Stimulated activated CD4-positive, alpha-beta T cell treated with anti-CD3 and anti-CD28 coated beads, Interleukin-12 subunit alpha, Interleukin-12 subunit beta, amount 100 ng/mL, for 48 hours (primary cell): ENCODE results near the gene PRSS21.

ENCODE experiments used
- DNase-seq, 3 donors: peaks; one replicate each; pipeline ENCODE4 v3.0.0-alpha.2; 2020; ENCODE audit warnings: low read depth in 2 of 3, low spot score in 1 of 3

The PRSS21 gene, protein sequence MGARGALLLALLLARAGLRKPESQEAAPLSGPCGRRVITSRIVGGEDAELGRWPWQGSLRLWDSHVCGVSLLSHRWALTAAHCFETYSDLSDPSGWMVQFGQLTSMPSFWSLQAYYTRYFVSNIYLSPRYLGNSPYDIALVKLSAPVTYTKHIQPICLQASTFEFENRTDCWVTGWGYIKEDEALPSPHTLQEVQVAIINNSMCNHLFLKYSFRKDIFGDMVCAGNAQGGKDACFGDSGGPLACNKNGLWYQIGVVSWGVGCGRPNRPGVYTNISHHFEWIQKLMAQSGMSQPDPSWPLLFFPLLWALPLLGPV

GRCh38 chr16:2816751-2817339 is at the start of gene PRSS21:
TSS of gene PRSS21 (plus strand) at chr16:2817237. CDS start at chr16:2817269, 32 bp downstream.
- DNase-seq, result peak in 2 of 3 donors; percentile 16 to 22

DNA sequence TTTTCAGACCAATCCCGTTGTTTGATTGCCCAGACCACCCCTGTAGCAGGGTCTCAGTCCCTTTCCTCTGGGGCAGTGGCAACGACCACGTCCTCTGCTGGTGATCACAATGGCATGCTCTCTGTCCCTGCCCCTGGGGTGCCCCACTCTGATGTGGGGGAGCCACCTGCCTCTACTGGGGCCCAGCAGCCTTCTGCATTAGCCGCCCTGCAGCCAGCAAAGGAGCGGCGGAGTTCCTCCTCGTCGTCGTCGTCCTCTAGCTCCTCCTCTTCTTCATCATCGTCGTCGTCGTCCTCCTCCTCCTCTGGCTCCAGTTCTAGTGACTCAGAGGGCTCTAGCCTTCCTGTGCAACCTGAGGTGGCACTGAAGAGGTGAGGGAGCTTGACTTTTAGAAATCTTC is 49.1 kb upstream of the PRSS21 start:
- no peak for DNase-seq

GRCh38 chr16:2768403-2769089 is 48.5 kb upstream of the PRSS21 start:
- DNase-seq, result no peak

DNA sequence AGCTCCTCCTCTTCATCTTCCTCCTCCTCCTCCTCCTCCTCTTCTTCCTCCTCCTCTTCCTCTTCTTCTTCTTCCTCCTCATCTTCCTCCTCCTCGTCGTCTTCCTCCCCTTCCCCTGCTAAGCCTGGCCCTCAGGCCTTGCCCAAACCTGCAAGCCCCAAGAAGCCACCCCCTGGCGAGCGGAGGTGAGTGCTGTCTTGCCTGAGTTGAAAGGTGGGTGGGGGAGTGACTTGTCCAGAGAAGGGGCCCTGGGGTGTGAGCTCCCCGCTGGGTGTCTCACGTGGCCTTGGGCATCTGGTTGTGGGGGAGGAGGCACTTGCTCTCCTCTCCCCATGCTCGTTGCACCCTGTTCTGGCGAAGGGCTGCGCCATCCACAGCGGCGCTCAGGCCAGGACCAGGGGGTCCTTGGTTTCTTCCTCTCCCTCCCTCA is 47.9 kb upstream of the PRSS21 start:
- DNase-seq, result no peak

GRCh38 chr16:2769675-2770056 is 47.4 kb upstream of the PRSS21 start:
- no peak for DNase-seq

DNA sequence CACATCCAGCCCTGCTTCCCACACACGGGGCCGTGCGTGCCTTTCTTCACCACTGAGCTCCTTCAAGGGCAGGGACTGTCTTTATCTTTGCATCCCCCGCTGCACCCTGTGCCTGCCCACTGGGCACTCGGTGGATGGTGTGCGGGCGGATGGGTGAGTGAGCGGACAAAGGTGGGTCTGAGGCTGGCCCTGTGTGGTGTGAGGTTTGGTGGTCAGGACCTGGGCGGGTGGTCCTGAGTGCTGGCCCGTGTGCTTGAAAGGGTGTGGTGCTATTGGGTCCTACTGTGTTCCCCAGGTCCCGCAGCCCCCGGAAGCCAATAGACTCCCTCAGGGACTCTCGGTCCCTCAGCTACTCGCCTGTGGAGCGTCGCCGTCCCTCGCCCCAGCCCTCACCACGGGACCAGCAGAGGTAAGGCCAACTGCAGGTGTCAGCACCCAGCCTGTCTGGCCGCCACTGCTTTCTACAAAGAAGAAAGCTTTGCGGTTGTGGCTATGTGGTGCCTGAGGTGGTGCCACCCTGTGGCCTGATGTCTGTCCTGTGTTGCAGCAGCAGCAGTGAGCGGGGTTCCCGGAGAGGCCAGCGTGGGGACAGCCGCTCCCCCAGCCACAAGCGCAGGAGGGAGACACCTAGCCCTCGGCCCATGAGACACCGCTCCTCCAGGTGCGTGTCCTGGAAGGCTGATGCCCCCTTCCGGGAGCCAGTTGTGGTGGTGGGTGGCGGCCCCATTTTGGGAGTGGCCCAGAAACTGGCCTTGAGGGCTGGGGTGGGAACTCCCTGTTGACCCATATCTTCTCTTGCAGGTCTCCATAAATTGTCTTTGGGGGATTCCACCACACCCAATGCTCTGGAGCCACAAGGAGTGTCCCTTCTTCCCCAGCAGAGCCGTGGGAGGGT is 46.7 kb upstream of the PRSS21 start:
- no peak for DNase-seq

GRCh38 chr16:2771496-2772402 is 45.3 kb upstream of the PRSS21 start:
- no peak for DNase-seq

DNA sequence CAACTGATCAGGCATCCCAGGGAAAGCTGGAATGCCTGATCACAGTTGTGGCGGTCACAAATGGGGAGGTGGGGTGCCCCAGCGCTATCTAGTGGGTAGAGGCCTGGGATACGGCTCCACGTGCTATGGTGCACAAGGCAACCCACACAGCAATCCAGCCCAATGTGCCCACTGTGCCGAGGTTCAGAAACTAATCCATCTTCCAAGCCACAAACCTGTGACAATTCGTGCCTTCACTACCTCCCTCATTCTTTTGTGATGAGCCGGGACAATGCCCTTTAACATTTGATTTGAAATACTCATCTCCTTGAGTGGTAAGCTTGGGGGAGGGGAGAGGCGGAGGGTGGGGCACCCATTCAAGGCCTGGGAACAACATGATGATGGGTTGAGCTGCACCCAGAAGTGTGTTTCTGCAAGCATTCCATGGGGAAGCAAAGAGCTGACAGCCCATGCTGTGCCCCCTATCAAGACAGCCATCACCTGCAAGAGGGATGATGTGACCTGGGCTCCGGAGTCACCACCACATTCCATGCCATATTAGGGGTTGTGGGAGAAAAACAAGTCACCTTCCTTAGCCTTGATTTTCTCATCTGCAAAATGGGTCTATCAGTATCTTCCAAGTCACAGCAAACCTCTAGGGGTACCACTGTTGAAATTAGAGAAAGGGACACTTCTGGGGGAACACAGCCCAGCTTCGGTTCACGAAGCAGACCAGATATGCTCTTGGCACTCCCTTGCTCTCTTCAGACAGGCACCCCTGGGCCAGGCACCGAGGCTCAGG is 43.7 kb upstream of the PRSS21 start:
- DNase-seq, result no peak

DNA sequence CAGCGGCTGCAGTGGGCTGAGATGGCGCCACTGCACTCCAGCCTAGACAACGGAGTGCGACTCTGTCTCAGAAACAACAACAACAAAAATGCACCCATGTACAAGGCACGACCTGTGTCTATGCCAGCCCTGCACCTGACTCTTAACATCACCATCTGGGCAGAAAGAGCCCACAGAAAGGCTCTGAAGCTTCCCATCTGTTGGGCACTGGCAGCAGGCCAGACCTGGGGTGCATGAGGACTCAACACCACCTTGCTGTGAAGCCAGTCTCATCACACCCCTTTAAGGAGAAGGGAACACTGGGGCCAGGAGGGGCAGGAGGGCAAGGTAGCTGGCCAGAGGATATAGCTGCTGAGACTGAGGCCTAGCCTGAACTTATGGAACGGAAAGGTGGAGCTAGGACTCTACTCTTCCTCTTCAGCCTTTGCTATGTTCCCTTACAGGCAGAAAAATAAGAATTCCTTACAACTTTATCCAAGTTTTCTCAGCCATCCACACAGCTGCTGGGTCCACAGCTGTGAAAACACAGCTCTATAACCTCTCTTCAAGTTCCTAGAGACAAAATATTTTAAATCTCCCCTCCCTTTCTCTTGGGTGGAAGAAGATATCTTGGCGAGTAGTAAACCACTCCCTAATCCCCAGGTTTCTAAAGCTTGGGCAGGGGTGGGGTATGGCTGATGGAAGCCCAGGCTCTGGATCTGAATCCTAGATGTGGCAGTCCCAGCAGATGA is 42.7 kb upstream of the PRSS21 start:
- DNase-seq, result no peak

GRCh38 chr16:2775131-2775716 is 41.8 kb upstream of the PRSS21 start:
- no peak for DNase-seq

- DNase-seq, result no peak
These were observed 41.1 kb upstream of the PRSS21 start for GRCh38 chr16:2775765-2776499.

GRCh38 chr16:2776500-2777139 is 40.4 kb upstream of the PRSS21 start:
- no peak for DNase-seq

DNA sequence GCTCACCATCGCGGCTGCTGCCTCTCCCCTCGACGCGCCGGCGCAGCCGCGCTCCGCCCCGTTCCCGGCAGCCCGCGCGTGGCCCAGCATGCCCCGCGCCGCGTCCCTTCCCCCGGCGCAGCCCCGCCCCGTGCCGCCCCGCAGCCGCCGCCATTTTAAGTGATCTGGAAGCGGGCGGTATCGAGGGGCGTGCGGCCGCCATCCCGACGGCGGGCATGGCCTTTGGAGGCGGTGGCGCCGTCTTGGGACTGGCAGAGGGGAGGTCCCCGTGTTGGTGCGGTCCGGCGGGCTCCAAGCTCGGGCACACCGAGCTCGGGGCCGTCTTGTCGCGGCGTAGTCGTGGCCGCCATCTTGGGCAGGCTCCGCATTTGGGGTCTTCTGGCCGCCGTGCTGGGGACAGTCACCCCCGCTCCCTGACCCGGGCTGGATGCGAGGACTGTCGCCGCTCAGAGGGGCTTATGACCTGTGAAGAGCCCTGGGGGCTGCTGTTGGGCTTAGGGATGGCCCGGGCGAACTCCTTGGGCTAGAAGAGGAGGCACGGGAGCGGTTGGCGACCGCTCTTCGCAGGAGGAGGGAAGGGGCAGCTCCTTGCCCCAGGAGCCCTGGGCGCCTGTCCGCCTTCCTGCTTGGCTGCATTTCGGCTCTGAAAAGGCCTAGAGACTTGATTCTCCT is 39.7 kb upstream of the PRSS21 start, which contains the start of gene ELOB:
ELOB (minus strand) TSS at position 50 of the 672 bp plus-strand sequence; CDS start at position 9, 41 bp downstream.
- peak; percentile 73 to 86 (median 76) for DNase-seq

- DNase-seq, result no peak
These were observed 39.0 kb upstream of the PRSS21 start for GRCh38 chr16:2777903-2778629.

GRCh38 chr16:2778630-2778958 is 38.4 kb upstream of the PRSS21 start:
- no peak for DNase-seq
